Stimulated activated memory B cell treated with anti-CD40 and anti-IgM and Interleukin-4, amounts not matched to agents 10 μg/mL and 1 μg/mL and 100 μg/mL, for 72 hours (primary cell): ENCODE results near the gene COPS7A.
A peak's percentile ranks its signal among the peaks of the same experiment; 100 is the strongest.

Source experiments
- ATAC-seq: fragments of 150-1000 bp; cut with Tn5 transposase; 2 replicates; pipeline ENCODE4 v1.10.0; 2021
- H3K27ac Mint-ChIP-seq: one replicate; pipeline ENCODE4 v1.8.0; 2022; ENCODE audit warnings: mild to moderate bottlenecking, mixed read lengths
- H3K27me3 Mint-ChIP-seq: one replicate; pipeline ENCODE4 v1.8.0; 2022; ENCODE audit warnings: mixed read lengths
- H3K36me3 Mint-ChIP-seq: one replicate; pipeline ENCODE4 v1.8.0; 2022; ENCODE audit warnings: mixed read lengths
- H3K4me1 Mint-ChIP-seq: one replicate; pipeline ENCODE4 v1.8.0; 2022; ENCODE audit warnings: mixed read lengths
- H3K4me3 Mint-ChIP-seq: one replicate; pipeline ENCODE4 v1.8.0; 2022; ENCODE audit warnings: mild to moderate bottlenecking, moderate library complexity, mixed read lengths
- H3K9me3 Mint-ChIP-seq: one replicate; pipeline ENCODE4 v1.8.0; 2022; ENCODE audit warnings: mixed read lengths

Gene COPS7A

DNA sequence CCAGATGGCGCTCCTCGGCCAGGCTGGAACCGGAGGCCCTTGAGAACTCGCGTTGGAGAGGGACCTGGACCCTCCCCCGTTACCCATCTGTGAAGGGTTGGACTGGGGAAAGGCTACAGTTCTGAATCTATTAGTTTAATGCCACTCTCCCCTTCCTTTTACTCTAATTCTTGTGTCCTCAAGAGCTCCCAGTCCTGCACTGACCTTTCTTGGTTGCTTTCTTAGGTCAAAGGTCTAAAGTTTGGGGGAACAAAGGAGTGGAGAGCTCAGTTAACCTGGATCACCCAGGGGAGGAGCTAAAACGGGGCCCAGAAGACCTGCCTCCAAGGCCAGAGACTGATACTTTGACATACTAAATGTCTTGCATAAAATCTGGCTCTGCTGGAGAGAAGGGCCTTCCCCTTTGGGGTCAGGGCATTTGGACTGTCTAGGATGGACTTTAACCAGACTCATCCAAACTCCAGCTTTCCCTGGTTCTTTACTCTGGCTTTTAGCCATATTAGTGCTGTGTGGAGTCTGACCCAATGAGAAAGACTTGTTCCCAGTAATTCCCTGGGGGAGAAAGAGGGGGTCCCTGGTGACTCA, 30.0 kb downstream of the COPS7A start:
- peak overlapping the region; percentile 94 for H3K4me3 Mint-ChIP-seq
- peaks cover 34% of the 10 kb centered on the region for H3K4me1 Mint-ChIP-seq
- no peaks in the 10 kb centered on the region for H3K9me3 Mint-ChIP-seq
- H3K36me3 Mint-ChIP-seq, result peaks cover 28% of the 10 kb centered on the region
- peak overlapping the region; percentile 98 for H3K27ac Mint-ChIP-seq
- no peaks in the 10 kb centered on the region for H3K27me3 Mint-ChIP-seq
- ATAC-seq, result no peak

DNA sequence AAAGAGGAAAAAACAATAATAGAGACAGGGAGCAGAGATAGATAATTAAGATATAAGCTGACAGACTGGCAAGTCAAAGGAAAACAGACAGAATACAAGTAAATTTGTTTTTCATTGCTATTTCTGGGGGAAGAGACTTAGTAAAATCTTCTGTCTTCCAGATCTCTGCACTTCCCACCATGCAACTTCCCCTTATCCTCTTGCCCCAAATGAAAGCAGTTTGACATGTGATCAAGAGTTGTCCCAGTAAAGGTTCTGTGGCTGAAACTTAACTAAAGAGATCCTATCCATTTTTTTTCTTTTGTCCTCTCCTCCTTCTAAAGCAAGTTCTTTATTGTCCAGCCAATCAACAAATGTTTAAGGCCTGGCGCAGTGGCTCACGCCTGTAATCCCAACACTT, 30.6 kb downstream of the COPS7A start:
- Mint-ChIP-seq H3K36me3 (peaks cover 22% of the 10 kb centered on the region), H3K9me3 (no peaks in the 10 kb centered on the region), H3K27me3 (no peaks in the 10 kb centered on the region), H3K4me3 (no peak overlapping the region), H3K4me1 (peaks cover 35% of the 10 kb centered on the region), H3K27ac (peak overlapping the region; percentile 98)
- ATAC-seq, result no peak

DNA sequence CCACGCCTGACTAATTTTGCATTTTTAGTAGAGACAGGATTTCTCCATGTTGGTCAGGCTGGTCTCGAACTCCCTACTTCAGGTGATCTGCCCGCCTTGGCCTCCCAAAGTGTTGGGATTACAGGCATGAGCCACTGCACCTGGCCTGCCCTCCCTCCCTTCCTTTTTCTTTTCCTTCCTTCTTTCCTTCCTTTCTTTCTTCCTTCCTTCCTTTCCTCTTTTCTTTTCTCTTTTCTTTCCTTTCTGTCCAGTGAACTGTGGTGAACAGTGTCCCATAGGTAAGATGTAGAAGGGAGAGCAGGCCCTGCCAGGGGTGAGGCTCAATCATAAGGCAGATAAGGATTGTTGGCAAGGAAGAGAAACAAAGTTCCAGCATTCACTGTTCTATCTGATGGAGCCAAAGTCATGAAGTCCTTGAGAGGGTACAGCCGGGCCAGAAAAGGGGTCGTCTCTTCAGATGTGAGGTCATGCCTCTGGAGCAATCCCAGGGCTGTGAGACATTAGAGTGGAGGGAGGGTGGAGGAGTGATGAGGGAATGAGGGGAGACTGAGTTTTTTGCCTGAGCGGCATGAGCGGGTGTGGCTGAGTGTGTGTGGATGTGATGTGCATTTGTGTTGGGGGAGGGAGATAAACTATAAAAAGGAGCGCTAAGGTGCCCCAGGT, 33.3 kb downstream of the COPS7A start:
- ATAC-seq, result no peak
- no peak overlapping the region for H3K27ac Mint-ChIP-seq
- no peak overlapping the region for H3K4me3 Mint-ChIP-seq
- H3K36me3 Mint-ChIP-seq, result peaks cover 5% of the 10 kb centered on the region
- no peaks in the 10 kb centered on the region for H3K9me3 Mint-ChIP-seq
- peaks cover 6% of the 10 kb centered on the region for H3K27me3 Mint-ChIP-seq
- peaks cover 21% of the 10 kb centered on the region for H3K4me1 Mint-ChIP-seq

DNA sequence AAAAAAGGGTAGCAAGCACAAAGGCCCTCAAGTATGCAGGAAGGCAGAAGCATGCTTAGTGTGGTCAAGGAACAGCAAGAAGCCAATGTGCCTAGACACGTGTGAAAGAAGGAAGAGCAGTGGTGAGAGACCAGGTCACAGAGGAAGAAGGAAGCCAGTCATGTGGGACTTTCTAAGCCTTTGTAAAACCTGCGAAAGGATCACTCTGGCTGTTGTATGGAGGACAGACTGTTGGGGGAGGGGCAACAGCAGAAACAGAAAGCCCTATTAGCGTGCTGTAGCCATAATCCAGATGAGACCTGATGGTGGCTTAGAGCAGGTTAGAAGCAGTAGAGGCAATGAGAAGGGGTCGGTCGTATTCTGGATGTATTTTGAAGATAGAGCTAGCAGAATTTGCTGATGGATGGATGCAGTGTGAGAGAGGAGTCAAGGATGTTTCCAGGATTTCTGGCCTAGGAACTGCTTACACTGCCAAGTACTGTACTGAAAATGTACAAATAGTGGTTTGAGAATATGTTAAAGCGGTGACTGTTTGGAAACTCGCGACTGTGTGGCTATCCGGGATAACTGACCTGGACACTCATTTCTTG, 34.8 kb downstream of the COPS7A start:
- H3K27me3 Mint-ChIP-seq, result peaks cover 7% of the 10 kb centered on the region
- no peaks in the 10 kb centered on the region for H3K9me3 Mint-ChIP-seq
- no peak for ATAC-seq
- no peak overlapping the region for H3K4me3 Mint-ChIP-seq
- no peaks in the 10 kb centered on the region for H3K36me3 Mint-ChIP-seq
- H3K4me1 Mint-ChIP-seq, result peaks cover 14% of the 10 kb centered on the region
- H3K27ac Mint-ChIP-seq, result no peak overlapping the region

DNA sequence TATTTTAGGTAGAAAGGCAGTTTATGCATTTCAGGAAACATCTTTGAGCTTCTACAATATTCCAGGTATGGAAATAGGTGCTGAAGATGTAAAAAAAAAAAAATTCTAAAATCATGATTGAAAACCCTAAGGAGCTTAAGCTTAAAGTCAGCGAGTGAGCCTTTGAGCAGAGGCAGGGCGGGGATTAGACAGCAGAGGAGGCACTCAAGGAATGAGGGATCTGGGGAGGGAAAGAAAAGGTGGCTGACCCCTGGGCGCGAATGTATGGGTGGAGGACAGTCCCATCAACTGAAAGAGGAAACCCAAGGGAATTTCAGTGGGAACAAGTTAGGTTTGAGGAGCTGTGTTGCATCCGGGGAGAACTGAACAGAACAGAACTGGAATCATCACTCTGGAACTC, 35.9 kb downstream of the COPS7A start:
- Mint-ChIP-seq H3K4me3 (no peak overlapping the region), H3K9me3 (no peaks in the 10 kb centered on the region), H3K36me3 (no peaks in the 10 kb centered on the region), H3K27me3 (peaks cover 17% of the 10 kb centered on the region), H3K27ac (no peak overlapping the region), H3K4me1 (peaks cover 17% of the 10 kb centered on the region)
- ATAC-seq, result no peak

DNA sequence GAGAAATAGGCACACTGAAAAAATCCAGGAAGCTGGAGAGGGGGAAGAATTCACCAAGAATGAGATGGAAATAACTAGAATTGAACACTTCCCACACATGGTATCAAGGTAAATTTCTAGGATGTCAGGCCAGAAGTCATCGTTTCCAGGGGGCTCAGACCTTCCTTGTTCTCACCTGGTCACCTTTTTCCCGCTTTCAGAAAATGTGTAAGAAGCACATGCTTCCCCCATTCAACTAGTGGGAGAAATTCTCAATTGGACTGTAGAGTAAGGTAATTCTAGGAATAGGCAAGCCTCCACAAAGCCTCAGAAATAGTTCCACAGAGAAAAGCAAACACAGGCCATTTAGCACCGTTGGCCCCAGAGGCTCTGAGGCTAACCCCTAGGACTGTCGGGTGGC, 39.5 kb downstream of the COPS7A start:
- Mint-ChIP-seq H3K9me3 (no peaks in the 10 kb centered on the region), H3K4me1 (peaks cover 39% of the 10 kb centered on the region), H3K36me3 (no peaks in the 10 kb centered on the region), H3K27me3 (peaks cover 45% of the 10 kb centered on the region), H3K27ac (no peak overlapping the region), H3K4me3 (no peak overlapping the region)
- ATAC-seq, result no peak

DNA sequence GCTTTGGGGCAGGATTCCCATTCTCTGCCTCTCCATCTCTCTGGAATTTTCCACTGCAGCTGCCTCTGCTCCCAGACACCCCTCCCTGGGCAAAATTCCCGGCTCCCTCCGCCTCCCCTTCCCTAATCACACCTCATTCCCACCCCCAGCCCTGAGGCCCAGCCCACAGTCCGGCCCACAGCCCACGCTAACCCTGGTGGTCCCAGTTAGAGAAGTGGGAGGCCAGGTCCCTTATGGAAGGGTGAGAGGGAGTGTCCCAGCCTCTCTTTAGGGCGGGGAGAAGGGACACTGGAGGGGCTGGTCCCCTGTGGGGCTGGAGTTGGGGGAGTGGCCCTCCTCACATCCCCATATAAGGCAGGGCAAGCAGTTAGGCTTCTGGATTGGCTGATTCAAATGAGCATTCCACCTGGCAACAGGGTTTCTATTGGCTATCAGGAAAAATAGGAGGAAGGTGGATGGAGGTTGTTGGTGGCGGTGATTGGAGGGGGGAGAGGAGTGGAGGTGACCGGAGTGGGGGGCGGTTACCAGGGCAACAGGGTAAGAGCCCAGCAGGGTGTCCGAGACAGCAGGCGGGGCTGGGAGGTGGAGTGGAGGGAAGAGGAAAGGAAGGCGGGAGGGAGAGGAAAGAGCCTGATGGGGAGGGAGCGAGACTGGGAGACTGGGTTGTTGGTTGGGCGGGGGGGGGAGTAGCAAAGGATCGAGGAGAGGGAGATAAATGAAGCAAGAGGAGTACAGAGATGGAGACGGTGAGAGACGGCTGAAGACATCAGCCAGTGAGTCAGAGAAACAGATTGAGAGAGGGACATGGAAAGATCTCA, 40.4 kb downstream of the COPS7A start:
- Mint-ChIP-seq H3K9me3 (no peaks in the 10 kb centered on the region), H3K27me3 (peaks cover 53% of the 10 kb centered on the region), H3K36me3 (no peaks in the 10 kb centered on the region), H3K27ac (peak overlapping the region; percentile 19), H3K4me1 (peaks cover 33% of the 10 kb centered on the region), H3K4me3 (peak overlapping the region; percentile 35)
- ATAC-seq, result peak; percentile 84

DNA sequence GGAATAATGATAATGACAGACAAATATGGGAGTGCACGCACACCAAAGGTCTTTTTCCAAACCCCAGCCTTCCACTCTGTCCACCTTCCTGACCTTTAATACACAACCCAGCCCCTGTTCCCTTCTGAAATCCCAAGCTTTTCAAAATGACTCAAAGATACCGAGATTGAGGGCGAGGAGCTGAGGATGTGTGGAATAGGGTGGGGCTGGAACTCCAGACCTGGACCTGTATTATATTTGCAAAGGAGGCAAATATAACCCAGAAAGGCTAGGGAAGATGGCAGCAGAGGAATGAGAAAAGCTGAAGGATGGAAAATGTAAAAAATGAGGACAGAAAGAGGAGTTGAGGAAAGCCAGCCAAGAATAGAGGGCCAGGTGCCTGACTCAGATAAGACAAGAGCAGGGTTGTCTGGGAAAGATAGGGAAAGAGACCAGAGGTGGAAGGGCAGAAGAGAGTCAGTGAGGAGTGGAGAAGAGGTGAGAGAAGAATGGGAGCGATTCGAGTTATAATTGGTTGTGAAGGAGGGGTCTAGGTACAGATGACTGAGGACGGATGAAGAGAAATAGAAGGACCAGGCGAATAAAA, 41.3 kb downstream of the COPS7A start:
- Mint-ChIP-seq H3K36me3 (no peaks in the 10 kb centered on the region), H3K27ac (no peak overlapping the region), H3K9me3 (no peaks in the 10 kb centered on the region), H3K27me3 (peaks cover 62% of the 10 kb centered on the region), H3K4me3 (peak overlapping the region; percentile 47), H3K4me1 (peaks cover 33% of the 10 kb centered on the region)
- ATAC-seq, result no peak

DNA sequence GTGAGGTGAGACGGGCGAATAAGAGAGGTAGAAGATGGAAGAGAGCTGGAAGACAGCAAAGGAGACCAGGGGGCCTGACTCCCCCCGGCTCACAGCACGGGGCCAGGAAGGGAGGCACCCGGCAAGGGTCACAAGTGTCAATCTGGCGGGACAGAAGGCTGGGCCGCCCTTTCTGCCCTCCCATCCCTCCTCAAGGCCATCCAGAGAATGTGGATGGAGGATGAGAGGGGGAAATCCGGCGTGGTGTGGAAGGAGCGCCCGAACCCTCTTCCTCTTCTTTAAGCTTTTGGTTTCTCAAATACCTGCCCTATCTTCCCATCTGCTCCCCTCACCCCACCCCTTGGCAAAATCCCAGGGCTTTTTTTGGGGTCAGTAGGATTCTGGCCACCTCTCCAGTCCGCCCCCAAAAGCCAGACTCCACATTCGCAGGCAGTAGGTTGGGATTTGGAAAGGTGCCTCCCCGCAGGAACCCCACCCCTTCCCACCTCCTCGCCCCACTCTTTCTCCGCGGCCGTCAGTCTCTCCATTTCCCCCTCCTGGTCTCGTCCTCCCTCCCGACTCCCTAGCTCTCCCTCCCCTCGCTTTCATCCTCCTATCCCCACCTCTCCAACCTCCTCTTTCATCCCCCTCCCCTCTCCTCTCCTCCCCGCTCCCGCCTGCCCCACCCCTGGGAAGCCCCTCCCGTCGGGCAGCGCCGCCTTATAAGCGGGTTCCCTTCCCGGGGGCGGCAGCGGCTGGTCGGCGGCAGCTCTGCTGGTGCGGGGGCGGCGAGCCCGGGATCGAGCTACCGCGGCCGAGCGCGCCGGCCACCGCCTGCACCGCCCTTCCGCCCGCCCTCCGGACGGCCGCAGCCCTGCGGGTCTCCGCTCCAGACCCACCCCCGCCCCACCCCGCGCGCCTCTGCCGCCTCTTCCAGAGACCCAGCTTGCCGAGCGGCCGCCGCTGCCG, 42.1 kb downstream of the COPS7A start, which contains the start of gene PTMS:
Gene PTMS (plus strand): TSS at position 730 of the 948 bp plus-strand sequence. CDS start 343 bp downstream, outside the sequence.
- H3K36me3 Mint-ChIP-seq, result no peaks in the 10 kb centered on the region
- ATAC-seq, result peak; percentile 13
- H3K9me3 Mint-ChIP-seq, result no peaks in the 10 kb centered on the region
- H3K4me1 Mint-ChIP-seq, result peaks cover 33% of the 10 kb centered on the region
- H3K27me3 Mint-ChIP-seq, result peaks cover 70% of the 10 kb centered on the region
- peak within 1 kb of the TSS; percentile 61 for H3K27ac Mint-ChIP-seq
- peak within 1 kb of the TSS; percentile 89 for H3K4me3 Mint-ChIP-seq

DNA sequence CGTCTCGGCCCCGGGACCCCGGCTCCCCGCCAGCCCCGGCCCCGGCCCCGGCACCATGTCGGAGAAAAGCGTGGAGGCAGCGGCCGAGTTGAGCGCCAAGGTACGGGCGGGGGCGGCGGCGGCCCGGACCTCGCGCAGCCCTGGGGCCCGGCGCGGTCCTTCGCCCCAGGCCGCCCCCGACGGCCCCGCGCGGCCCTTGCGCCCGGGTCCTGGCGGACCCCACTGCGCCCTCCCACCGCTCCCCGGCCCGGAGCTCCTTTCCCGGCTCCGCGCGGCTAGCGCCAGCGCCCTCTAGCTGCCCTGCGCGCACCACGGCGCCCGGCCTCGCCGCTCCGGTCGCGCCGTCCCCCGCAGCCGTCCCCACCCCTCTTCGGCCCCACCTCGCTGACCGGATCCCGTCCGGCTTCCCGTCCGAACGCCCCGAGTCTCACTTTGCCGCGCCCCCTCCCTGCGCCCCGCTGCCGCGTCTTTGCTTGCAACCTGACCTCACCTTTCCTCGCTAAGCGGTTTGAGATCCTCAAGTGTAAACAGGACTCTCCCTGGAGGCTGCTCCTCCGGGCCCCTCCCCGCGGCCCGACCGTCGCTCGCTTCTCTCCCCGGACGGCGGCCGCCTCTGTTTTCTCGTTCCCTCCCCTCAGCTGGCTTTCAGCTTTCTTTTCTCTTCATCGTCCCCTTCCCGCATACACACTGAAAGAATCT, 43.0 kb downstream of the COPS7A start:
- Mint-ChIP-seq H3K9me3 (no peaks in the 10 kb centered on the region), H3K4me3 (peak overlapping the region; percentile 89), H3K4me1 (peaks cover 36% of the 10 kb centered on the region), H3K27me3 (peaks cover 76% of the 10 kb centered on the region), H3K27ac (peak overlapping the region; percentile 61), H3K36me3 (no peaks in the 10 kb centered on the region)
- ATAC-seq, result peak; percentile 79

DNA sequence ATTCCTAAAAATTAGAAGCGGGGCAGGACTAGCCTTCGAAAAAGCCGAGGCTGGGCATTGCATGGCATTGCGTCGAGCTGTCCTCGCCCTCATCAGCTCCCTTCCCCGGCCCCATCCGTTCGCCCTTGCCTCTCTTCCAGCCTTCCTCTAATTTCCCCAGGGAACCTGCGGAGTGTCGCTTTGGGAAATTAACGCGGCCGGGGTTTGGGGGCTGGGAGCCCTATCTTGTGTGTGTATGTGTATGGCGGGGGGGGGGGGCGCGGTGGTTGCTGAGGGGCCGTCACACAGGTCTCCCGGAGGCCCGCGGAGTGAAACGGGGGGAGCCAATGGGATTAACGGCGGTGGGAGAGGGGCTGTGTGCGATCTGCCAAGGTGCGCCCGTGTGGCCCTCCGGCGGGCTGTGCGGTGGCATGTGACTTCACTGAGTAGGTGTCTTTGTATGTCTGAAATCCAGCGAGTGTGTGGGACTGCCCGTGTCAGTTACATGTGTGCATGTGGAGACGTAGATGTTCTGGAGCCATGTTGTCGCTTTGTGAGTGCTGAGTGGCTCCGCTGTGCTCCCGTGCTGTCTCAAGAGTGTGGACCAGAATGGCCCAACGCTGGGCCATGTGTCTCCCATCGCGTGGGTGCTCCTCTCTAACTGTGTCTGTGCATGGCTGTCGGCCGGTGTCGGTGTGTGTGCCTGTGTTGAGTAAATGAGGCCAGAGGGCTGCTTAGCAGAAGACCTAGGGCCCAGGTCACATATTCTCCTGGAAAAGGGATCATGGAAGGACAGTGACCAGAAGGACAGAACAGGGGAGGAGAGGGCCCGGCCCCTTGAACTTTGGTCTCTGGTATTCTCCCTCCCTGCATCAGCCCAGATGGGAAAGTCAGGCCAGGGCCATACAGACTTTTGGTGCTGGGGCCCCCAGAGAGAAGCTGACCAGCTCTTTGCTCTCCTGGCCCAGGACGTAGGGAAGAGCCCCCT, 43.8 kb downstream of the COPS7A start:
- Mint-ChIP-seq H3K27ac (peak overlapping the region; percentile 61), H3K27me3 (peaks cover 79% of the 10 kb centered on the region), H3K4me3 (peak overlapping the region; percentile 89), H3K4me1 (peaks cover 44% of the 10 kb centered on the region), H3K9me3 (no peaks in the 10 kb centered on the region), H3K36me3 (no peaks in the 10 kb centered on the region)
- no peak for ATAC-seq

DNA sequence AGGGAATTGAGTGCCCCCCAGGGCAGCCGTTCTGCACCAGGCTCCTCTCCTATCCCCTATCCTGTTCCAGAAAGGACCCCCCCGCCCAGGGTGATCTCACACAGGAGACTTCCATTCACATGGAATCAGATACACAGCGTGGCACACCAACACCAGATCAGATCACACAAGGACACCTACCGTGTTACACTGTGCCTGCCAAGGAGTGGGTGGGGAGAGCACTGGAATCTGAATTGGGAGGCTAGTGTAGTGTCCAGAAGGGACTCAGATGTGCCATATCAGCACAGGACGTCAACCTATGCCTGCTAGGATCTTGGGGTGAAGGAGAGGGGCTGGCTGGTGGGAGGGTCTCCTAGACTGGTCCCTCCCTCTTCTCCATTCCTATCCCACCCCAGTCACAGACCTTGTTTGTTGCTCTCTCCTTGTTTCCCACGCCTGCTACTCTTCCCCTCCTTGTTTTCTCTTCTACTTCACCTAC, 44.6 kb downstream of the COPS7A start:
- Mint-ChIP-seq H3K36me3 (no peaks in the 10 kb centered on the region), H3K4me3 (no peak overlapping the region), H3K27ac (no peak overlapping the region), H3K4me1 (peaks cover 53% of the 10 kb centered on the region), H3K27me3 (peaks cover 87% of the 10 kb centered on the region), H3K9me3 (no peaks in the 10 kb centered on the region)
- ATAC-seq, result no peak

DNA sequence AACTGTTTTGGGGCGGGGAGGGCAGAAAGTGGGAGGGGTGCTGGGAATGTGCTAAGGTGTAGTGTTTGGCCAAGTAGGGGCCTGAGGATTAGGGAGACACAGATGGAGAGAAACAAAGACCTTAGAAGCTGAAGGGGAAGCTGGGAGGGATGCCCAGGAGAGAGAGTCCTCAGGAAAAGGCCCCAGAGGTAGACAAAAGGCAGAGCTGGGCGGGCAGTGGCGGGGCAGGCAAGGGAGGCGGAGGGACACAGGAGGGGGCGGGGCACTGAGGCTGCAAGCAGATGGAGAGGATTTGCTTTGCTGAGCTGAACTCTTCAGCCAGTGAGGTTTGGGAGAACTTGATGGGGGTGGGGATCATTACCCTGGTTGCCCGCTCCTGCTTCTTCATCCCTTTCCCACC, 45.1 kb downstream of the COPS7A start:
- no peak overlapping the region for H3K4me3 Mint-ChIP-seq
- H3K36me3 Mint-ChIP-seq, result no peaks in the 10 kb centered on the region
- H3K4me1 Mint-ChIP-seq, result peaks cover 53% of the 10 kb centered on the region
- H3K27ac Mint-ChIP-seq, result no peak overlapping the region
- H3K27me3 Mint-ChIP-seq, result peaks cover 89% of the 10 kb centered on the region
- no peaks in the 10 kb centered on the region for H3K9me3 Mint-ChIP-seq
- no peak for ATAC-seq
